ENCODE data around the gene SCN9A. TPM values are rescaled to one million over a fixed set of nuclear protein-coding genes. Genes with fewer than 3 reads are reported as not detected.

Gene SCN9A
- total RNA-seq, 2 experiments from 2014 or later, result 0.16 TPM; not detected in 1

DNA sequence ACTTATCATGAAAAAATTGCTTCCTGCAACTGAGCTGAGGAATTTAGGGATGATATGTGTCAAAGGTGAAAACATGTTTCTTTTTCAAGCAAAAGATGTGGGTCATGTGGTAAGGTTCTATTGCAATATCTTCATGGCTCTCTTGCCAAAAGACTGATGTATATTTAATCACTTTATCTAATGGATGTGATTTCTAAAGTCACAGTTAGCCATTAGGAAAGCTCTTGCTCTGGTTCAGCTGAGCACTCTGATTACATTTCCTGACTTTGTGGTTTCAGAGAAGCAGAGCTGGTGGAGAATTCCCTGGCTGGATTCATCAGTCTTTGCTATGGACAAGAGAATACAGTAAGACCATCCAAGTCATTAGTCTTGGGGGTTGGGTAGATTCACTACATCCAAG is 24.4 kb downstream of the SCN9A start:
- Mint-ChIP-seq H3K36me3 (ENCODE audit: low read depth) (no peaks in the 10 kb centered on the region), H3K27me3 (ENCODE audit: low read depth) (no peaks in the 10 kb centered on the region), H3K4me1 (ENCODE audit: low read depth) (no peaks in the 10 kb centered on the region), H3K9me3 (ENCODE audit: insufficient read depth) (no peaks in the 10 kb centered on the region), H3K27ac (no peak overlapping the region), H3K4me3 (no peak overlapping the region)
- DNase-seq, result no peak
- ChIA-PET CTCF (no interaction called here), POLR2A (no interaction called here)
- no peak for ATAC-seq

DNA sequence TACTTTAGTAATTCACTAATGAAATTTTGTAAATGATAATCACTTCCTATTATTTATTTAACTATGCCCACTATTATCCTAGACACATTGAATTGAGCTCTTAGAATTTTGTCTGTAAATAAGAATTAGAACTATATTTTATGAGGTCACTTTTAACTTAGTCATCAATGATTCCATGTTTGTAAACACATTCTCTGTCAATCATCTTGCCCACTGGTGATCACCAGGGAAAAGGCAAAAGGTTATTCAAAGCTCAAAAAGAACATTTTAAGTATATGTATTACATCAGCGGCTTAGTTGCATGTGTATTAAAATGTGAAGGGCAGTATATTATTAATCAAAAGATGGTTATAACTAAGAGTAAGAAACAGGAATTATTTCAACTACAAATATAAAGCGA is 25.2 kb downstream of the SCN9A start:
- DNase-seq (no peak), ATAC-seq (no peak)
- Mint-ChIP-seq H3K9me3 (ENCODE audit: insufficient read depth) (no peaks in the 10 kb centered on the region), H3K27me3 (ENCODE audit: low read depth) (no peaks in the 10 kb centered on the region), H3K4me1 (ENCODE audit: low read depth) (no peaks in the 10 kb centered on the region), H3K27ac (no peak overlapping the region), H3K36me3 (ENCODE audit: low read depth) (no peaks in the 10 kb centered on the region), H3K4me3 (no peak overlapping the region)
- ChIA-PET CTCF (no interaction called here), POLR2A (no interaction called here)

DNA sequence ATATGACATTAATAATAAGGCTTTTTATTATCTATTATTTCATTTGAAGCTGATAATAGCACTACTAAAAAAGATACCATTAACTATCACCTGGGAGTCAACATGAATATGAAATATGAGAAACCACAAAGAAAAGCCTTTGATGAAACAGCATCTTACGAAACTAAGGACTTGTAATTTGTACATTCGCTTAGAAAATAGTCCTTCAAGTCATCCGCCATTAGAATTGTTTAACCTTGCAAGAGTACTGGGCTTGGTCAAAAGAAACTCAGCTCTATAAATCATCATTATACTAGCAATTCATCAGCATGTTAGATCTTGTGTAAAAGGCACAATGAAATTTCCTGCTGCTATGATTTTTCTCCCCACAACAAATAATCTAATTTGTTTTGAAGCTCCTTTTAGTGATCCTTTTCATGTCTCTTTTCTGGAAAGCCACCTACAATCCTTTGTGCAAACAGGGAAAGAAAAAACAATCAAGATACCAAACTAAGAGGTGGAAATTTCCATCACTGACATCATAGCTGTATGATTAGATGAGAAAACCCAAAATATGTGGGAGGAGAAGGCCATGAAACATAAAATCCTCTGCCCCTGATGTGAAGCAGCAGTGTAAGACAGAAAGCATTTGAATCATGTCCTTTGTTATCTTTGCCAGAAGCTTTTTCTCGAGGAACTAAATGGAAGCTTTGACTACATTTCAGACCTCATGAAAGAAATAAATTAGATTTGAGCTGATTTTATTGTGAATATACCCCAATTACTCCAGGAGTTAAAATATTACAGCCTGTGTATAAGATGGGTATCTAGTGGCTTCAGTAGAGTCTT is 31.2 kb downstream of the SCN9A start:
- H3K4me1 Mint-ChIP-seq (ENCODE audit: low read depth), result no peaks in the 10 kb centered on the region
- no peaks in the 10 kb centered on the region for H3K9me3 Mint-ChIP-seq (ENCODE audit: insufficient read depth)
- H3K4me3 Mint-ChIP-seq, result no peak overlapping the region
- no peak for ATAC-seq
- no peaks in the 10 kb centered on the region for H3K36me3 Mint-ChIP-seq (ENCODE audit: low read depth)
- H3K27me3 Mint-ChIP-seq (ENCODE audit: low read depth), result no peaks in the 10 kb centered on the region
- no peak overlapping the region for H3K27ac Mint-ChIP-seq
- ChIA-PET POLR2A (no interaction called here), CTCF (no interaction called here)
- no peak for DNase-seq

DNA sequence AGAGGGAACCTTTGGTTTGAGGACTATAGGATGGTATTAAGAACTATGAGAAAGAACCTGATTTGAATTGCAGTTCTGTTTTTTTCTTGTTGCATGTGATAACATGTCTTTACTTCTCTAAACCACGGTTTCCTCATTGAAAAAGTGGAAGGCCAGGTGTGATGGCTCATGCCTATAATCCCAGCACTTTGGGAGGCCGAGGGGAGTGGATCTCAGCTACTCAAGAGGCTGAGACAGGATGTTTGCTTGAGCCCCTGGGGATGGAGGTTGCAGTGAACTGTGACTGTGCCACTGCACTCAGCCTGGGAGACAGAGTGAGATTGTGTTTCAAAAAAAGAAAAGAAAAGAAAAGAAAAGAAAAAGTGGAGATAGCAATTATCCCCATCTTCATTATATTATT is 32.3 kb downstream of the SCN9A start:
- ATAC-seq (no peak), DNase-seq (no peak)
- Mint-ChIP-seq H3K27me3 (ENCODE audit: low read depth) (no peaks in the 10 kb centered on the region), H3K27ac (no peak overlapping the region), H3K36me3 (ENCODE audit: low read depth) (no peaks in the 10 kb centered on the region), H3K4me1 (ENCODE audit: low read depth) (no peaks in the 10 kb centered on the region), H3K9me3 (ENCODE audit: insufficient read depth) (no peaks in the 10 kb centered on the region), H3K4me3 (no peak overlapping the region)
- CTCF ChIA-PET, result no interaction called here
- POLR2A ChIA-PET, result no interaction called here

DNA sequence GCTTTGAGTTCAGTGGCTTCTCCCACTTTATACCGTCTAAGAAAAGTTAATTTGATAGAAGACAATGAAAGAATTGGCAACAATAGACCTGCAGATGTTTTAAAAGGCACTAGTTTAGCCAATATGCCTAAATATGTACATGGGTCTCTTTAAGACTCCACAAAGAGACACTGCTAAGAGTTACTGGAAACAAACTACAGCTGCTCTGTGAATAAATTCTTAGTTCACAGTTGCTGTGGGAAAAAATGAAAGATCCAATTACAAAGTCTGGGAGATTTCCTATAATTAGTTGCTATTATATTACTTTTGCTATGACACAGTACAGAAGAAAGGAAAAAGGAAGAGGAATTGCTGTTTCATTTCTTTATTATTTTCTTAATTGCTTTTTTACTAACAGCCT is 34.3 kb downstream of the SCN9A start:
- H3K4me3 Mint-ChIP-seq, result no peak overlapping the region
- H3K27ac Mint-ChIP-seq, result no peak overlapping the region
- ChIA-PET CTCF (no interaction called here), POLR2A (no interaction called here)
- no peaks in the 10 kb centered on the region for H3K9me3 Mint-ChIP-seq (ENCODE audit: insufficient read depth)
- ATAC-seq (no peak), DNase-seq (no peak)
- no peaks in the 10 kb centered on the region for H3K27me3 Mint-ChIP-seq (ENCODE audit: low read depth)
- H3K4me1 Mint-ChIP-seq (ENCODE audit: low read depth), result no peaks in the 10 kb centered on the region
- H3K36me3 Mint-ChIP-seq (ENCODE audit: low read depth), result no peaks in the 10 kb centered on the region

DNA sequence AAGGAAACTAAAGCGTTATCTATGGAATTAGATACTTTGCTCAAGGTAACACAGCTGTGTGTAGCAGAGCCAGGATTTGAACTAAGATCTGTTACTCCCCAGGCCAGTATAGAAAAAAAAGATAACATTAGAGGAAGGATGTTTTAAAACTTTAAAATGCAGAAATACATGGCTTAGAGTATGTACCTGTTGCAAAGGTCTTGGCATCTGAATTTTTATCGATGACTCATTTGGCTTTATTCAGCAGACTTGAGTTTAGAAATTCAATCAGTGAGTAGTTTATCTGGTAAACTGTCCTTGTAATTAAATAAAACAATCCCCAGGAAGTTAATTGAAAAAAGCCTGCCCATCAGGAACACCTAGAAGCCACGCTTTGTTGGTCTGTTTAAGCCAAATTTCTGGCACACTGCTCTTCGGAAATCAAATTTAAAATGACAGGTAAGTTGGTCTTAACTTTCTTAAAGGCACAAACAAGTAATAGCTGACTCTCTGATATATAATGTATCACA is 36.9 kb downstream of the SCN9A start:
- ChIA-PET POLR2A (no interaction called here), CTCF (no interaction called here)
- Mint-ChIP-seq H3K4me3 (no peak overlapping the region), H3K27ac (no peak overlapping the region), H3K27me3 (ENCODE audit: low read depth) (no peaks in the 10 kb centered on the region), H3K4me1 (ENCODE audit: low read depth) (no peaks in the 10 kb centered on the region), H3K36me3 (ENCODE audit: low read depth) (no peaks in the 10 kb centered on the region), H3K9me3 (ENCODE audit: insufficient read depth) (no peaks in the 10 kb centered on the region)
- no peak for ATAC-seq
- DNase-seq, result no peak

DNA sequence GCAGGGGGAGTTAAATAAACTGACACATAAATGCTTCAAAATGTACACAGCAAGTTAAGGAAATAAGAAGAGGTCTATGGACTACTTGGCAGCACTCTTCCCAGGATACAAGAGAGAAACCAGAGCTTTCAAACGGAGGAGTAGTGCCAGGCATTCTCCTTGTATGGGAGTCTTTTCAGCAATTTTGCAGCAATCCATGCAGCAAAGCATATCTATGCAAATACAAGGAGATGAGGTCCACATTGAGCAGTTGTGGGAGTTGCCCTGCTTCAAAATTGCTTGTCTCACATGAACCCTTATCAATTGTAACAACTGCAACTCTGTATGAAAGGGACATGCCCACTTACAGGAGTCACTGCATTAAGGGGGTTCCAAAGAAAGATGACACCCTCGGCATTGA is 37.8 kb downstream of the SCN9A start:
- Mint-ChIP-seq H3K36me3 (ENCODE audit: low read depth) (no peaks in the 10 kb centered on the region), H3K4me3 (no peak overlapping the region), H3K27me3 (ENCODE audit: low read depth) (no peaks in the 10 kb centered on the region), H3K27ac (no peak overlapping the region), H3K4me1 (ENCODE audit: low read depth) (no peaks in the 10 kb centered on the region), H3K9me3 (ENCODE audit: insufficient read depth) (no peaks in the 10 kb centered on the region)
- ChIA-PET CTCF (no interaction called here), POLR2A (no interaction called here)
- ATAC-seq (no peak), DNase-seq (no peak)

DNA sequence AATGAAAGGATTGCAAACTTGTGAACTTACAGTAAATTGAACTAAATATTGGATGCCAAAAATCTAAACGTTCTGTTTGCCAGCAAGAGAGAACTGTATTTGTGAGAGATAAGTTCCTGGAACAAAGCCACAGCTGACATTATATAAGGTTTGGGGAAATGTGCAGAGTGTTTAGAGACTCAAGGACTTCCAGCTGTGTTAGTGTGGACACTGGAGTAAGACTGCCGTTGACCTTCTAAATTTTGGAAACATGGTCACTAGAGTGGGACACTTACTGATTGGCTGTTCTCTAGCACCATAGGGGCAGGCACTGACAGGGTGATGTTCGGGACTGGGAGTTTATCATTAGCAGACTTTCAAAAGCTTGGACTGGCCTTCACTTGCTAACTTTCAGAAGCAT is 40.5 kb downstream of the SCN9A start:
- H3K27me3 Mint-ChIP-seq (ENCODE audit: low read depth), result no peaks in the 10 kb centered on the region
- POLR2A ChIA-PET, result no interaction called here
- CTCF ChIA-PET, result no interaction called here
- DNase-seq (no peak), ATAC-seq (no peak)
- H3K27ac Mint-ChIP-seq, result no peak overlapping the region
- no peak overlapping the region for H3K4me3 Mint-ChIP-seq
- H3K9me3 Mint-ChIP-seq (ENCODE audit: insufficient read depth), result no peaks in the 10 kb centered on the region
- no peaks in the 10 kb centered on the region for H3K4me1 Mint-ChIP-seq (ENCODE audit: low read depth)
- H3K36me3 Mint-ChIP-seq (ENCODE audit: low read depth), result no peaks in the 10 kb centered on the region

DNA sequence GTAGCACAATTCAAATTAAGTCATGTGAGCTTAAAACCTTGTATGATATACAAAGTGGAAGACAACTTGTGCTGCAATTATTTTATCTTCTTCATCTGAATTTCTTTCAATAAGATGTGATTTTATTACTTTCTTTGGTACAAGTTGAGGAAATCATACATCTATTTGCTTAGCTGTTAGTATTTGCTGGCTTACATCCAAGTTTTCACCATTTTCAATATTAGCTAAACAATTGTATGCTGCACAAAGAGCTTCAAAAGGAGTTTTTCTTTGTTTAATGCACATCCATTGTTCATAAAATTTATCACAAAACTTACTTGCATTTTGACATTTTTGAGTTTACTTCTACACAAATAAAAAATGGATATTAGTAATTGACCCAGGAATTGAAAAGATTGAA is 40.9 kb downstream of the SCN9A start:
- no peaks in the 10 kb centered on the region for H3K4me1 Mint-ChIP-seq (ENCODE audit: low read depth)
- no peak for ATAC-seq
- DNase-seq, result no peak
- H3K36me3 Mint-ChIP-seq (ENCODE audit: low read depth), result no peaks in the 10 kb centered on the region
- no peak overlapping the region for H3K4me3 Mint-ChIP-seq
- H3K9me3 Mint-ChIP-seq (ENCODE audit: insufficient read depth), result no peaks in the 10 kb centered on the region
- no peaks in the 10 kb centered on the region for H3K27me3 Mint-ChIP-seq (ENCODE audit: low read depth)
- ChIA-PET CTCF (no interaction called here), POLR2A (no interaction called here)
- H3K27ac Mint-ChIP-seq, result no peak overlapping the region

DNA sequence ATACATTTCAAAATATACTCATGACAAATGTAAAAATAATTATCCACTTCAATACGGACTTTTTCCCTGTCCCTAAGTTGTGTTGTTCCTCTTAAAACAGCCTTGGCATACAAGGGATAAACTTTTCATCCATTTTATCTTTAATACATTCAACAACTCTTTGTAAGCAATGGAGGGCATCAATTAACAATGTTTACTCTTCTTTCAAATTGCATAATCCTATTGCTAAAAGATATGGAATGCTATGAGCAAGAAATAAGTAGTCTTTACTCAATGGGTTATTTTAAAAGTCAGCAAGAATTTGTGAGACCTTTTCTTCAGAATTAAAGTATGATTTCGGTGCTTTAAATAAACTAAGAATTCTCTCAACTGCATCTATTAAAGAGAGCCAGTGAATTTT is 41.9 kb downstream of the SCN9A start:
- Mint-ChIP-seq H3K36me3 (ENCODE audit: low read depth) (no peaks in the 10 kb centered on the region), H3K9me3 (ENCODE audit: insufficient read depth) (no peaks in the 10 kb centered on the region), H3K27ac (no peak overlapping the region), H3K4me3 (no peak overlapping the region), H3K4me1 (ENCODE audit: low read depth) (no peaks in the 10 kb centered on the region), H3K27me3 (ENCODE audit: low read depth) (no peaks in the 10 kb centered on the region)
- ChIA-PET CTCF (no interaction called here), POLR2A (no interaction called here)
- DNase-seq, result no peak
- no peak for ATAC-seq

DNA sequence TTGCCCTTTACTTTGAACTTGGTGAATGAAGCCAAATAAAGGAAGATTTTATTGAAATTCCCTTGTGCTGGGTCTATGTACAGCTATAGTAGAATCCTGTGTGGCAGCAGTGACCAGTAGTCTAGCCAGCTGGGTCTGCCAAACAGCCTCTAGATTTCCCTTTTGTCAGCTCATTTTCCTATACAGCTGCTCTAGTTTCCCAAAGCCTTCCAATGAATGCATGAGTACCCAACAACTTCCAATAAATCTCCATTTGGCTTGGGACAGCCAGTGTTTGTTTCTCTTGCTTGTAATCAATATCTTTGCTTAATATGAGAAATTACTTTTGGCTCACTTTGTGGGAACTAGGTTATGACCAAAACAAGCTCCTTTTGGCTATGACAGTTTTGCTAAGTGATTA is 43.6 kb downstream of the SCN9A start:
- Mint-ChIP-seq H3K9me3 (ENCODE audit: insufficient read depth) (no peaks in the 10 kb centered on the region), H3K4me3 (no peak overlapping the region), H3K27me3 (ENCODE audit: low read depth) (no peaks in the 10 kb centered on the region), H3K36me3 (ENCODE audit: low read depth) (no peaks in the 10 kb centered on the region), H3K4me1 (ENCODE audit: low read depth) (no peaks in the 10 kb centered on the region), H3K27ac (no peak overlapping the region)
- POLR2A ChIA-PET, result no interaction called here
- ATAC-seq (no peak), DNase-seq (no peak)
- CTCF ChIA-PET, result no interaction called here

DNA sequence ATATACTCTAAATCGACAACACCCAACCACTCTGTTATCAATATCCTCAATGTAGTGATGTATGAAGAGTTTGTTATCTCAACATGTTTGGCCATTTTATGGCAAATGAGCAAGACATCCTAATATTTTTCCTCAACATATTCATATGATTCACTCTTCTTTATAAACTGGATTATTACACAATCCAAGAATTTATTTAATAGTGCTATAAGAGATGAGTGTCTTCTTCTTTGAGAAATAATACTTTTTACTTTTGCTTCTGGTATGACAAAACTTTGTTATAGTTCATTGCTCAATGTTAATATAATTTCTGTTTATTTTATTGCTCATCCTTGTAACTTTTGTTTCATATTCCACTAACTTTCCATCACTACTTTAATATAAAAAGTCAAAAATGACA is 44.3 kb downstream of the SCN9A start:
- no peak for DNase-seq
- Mint-ChIP-seq H3K4me3 (no peak overlapping the region), H3K27ac (no peak overlapping the region), H3K27me3 (ENCODE audit: low read depth) (no peaks in the 10 kb centered on the region), H3K4me1 (ENCODE audit: low read depth) (no peaks in the 10 kb centered on the region), H3K9me3 (ENCODE audit: insufficient read depth) (no peaks in the 10 kb centered on the region), H3K36me3 (ENCODE audit: low read depth) (no peaks in the 10 kb centered on the region)
- no peak for ATAC-seq
- ChIA-PET POLR2A (no interaction called here), CTCF (no interaction called here)

DNA sequence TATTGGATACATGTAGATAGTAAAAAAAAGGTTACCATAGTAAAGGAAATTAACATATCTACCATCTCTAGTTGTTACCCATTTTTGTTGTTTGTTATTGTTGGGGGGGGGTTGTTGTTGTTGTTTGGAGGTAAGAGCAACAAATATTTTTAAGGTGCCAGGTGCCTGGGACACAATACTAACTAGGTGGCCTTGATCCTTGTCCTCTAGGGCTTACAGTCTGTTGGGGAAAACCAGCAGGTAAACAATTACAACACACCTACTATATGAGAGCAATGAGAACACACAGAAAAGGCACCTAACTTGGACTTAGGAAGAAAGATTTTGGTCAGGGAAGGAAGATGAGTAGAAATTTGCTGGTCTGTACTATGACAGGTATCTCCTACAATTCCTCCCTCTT is 46.3 kb downstream of the SCN9A start:
- H3K27me3 Mint-ChIP-seq (ENCODE audit: low read depth), result no peaks in the 10 kb centered on the region
- H3K27ac Mint-ChIP-seq, result no peak overlapping the region
- no peaks in the 10 kb centered on the region for H3K36me3 Mint-ChIP-seq (ENCODE audit: low read depth)
- DNase-seq, result no peak
- no peak for ATAC-seq
- H3K4me1 Mint-ChIP-seq (ENCODE audit: low read depth), result no peaks in the 10 kb centered on the region
- CTCF ChIA-PET, result no interaction called here
- H3K4me3 Mint-ChIP-seq, result no peak overlapping the region
- POLR2A ChIA-PET, result no interaction called here
- no peaks in the 10 kb centered on the region for H3K9me3 Mint-ChIP-seq (ENCODE audit: insufficient read depth)

All from activated CD8-positive, alpha-beta T cell treated with anti-CD3 and anti-CD28 coated beads, Interleukin-2, amount 10 ng/mL, durations not matched to agents 7 days and 5 days (primary cell).